H1 (cell line): Measurements from ENCODE around the gene C2orf42. TPM values are rescaled to one million over a fixed set of nuclear protein-coding genes. Genes with fewer than 3 reads are reported as not detected.
"Not testable (repeated sequence)": the region's sequence is repeated elsewhere in the genome, so short reads cannot be mapped to it uniquely, and the experiment has no call there.

Experiments
- CTCF ChIA-PET: fragments of 300-600 bp; sonication (Branson Sonifier 250); formaldehyde crosslinking; loops from one replicate; lab custom pipeline; 2021; ENCODE audit not compliant: partially characterized antibody; lab: Charles Lee
- POLR2A ChIA-PET: fragments of 300-600 bp; sonication (Branson Sonifier 250); formaldehyde crosslinking; loops from one replicate; lab custom pipeline; 2021; ENCODE audit warnings: inconsistent platforms; ENCODE audit not compliant: partially characterized antibody; lab: Charles Lee
- DNase-seq, 2 experiments: peaks; one replicate each; pipeline versions ENCODE4 v3.0.0 to v3.0.0-alpha.2; 2010 to 2022; ENCODE audit warnings: low spot score in 2 of 2, low read depth in 1 of 2, mixed read lengths in 1 of 2
- FAIRE-seq: peaks from 2 replicates; lab custom pipeline; 2011; peaks lifted over from hg19 to GRCh38; lab: Jason Lieb, UNC
- H2AFZ ChIP-seq: 2 replicates; pipeline ENCODE4 v1.8.1; 2012; ENCODE audit warnings: low read length, inconsistent platforms
- H2AK5ac ChIP-seq: 2 replicates; pipeline ENCODE4 v1.6.1; 2013; ENCODE audit warnings: low read depth, low read length
- H2BK120ac ChIP-seq: replicated peaks from 2 replicates; pipeline ENCODE3; 2013; ENCODE audit warnings: low read depth, low read length, inconsistent platforms
- H2BK12ac ChIP-seq: 2 replicates; pipeline ENCODE4 v1.6.1; 2013; ENCODE audit warnings: low read depth, low read length
- H2BK15ac ChIP-seq: 2 replicates; pipeline ENCODE4 v1.6.1; 2013; ENCODE audit warnings: low read length
- H2BK20ac ChIP-seq: 2 replicates; pipeline ENCODE4 v1.6.1; 2013; ENCODE audit warnings: low read length
- H2BK5ac ChIP-seq: 2 replicates; pipeline ENCODE4 v1.6.1; 2013; ENCODE audit warnings: low read depth, low read length
- H3K14ac ChIP-seq: 2 replicates; pipeline ENCODE4 v1.6.1; 2013; ENCODE audit warnings: inconsistent platforms; ENCODE audit not compliant: insufficient read length
- H3K18ac ChIP-seq: 2 replicates; pipeline ENCODE4 v1.6.1; 2013; ENCODE audit warnings: low read length; ENCODE audit errors: extremely low read depth
- H3K23ac ChIP-seq: 2 replicates; pipeline ENCODE4 v1.6.1; 2013; ENCODE audit warnings: inconsistent platforms; ENCODE audit not compliant: insufficient read length
- H3K23me2 ChIP-seq: 2 replicates; pipeline ENCODE4 v1.6.1; 2013; ENCODE audit warnings: low read depth, low read length
- H3K27ac ChIP-seq: 2 replicates; pipeline ENCODE4 v1.6.1; 2011; ENCODE audit warnings: low read depth, low read length, inconsistent platforms
- H3K27me3 ChIP-seq, 4 experiments: replicated peaks in 1 of 4; 1 replicate in 1 of 4; 2 replicates in 3 of 4; pipeline versions ENCODE4 v1.6.1 to v1.8.1; 2011 to 2013; ENCODE audit warnings: low read length in 3 of 4, mild to moderate bottlenecking in 3 of 4, inconsistent platforms in 2 of 4, mixed read lengths in 2 of 4, moderate library complexity in 1 of 4; ENCODE audit not compliant: control insufficient read depth in 3 of 4, insufficient read depth in 3 of 4; ENCODE audit errors: extremely low read depth in 1 of 4
- H3K36me3 ChIP-seq, 4 experiments: 2 replicates each; pipeline versions ENCODE4 v1.6.1 to v1.8.1; 2011 to 2013; ENCODE audit warnings: mild to moderate bottlenecking in 4 of 4, low read length in 3 of 4, moderate library complexity in 2 of 4, control low read depth in 1 of 4, inconsistent platforms in 1 of 4; ENCODE audit not compliant: insufficient read depth in 4 of 4, control insufficient read depth in 2 of 4
- H3K4ac ChIP-seq: replicated peaks from 2 replicates; pipeline ENCODE3; 2013; ENCODE audit warnings: low read length, low read depth, mixed read lengths, inconsistent platforms; ENCODE audit not compliant: insufficient read length
- H3K4me1 ChIP-seq, 4 experiments: replicated peaks in 1 of 4; 1 replicate in 1 of 4; 2 replicates in 3 of 4; pipeline versions ENCODE4 v1.6.1 to v1.8.1; 2011 to 2013; ENCODE audit warnings: low read length in 3 of 4, inconsistent platforms in 2 of 4, mixed read lengths in 1 of 4; ENCODE audit not compliant: insufficient read depth in 4 of 4, control insufficient read depth in 3 of 4
- H3K4me2 ChIP-seq, 2 experiments: 2 replicates each; pipeline versions ENCODE4 v1.6.1 to v1.8.1; 2011 to 2013; ENCODE audit warnings: low read depth in 2 of 2, low read length in 2 of 2, control low read depth in 1 of 2, inconsistent platforms in 1 of 2, mild to moderate bottlenecking in 1 of 2; ENCODE audit not compliant: insufficient read depth in 1 of 2
- H3K4me3 ChIP-seq, 4 experiments: fragments of 200-600, 300-600 bp in 1 of 4; sonication (generic), shearing (Covaris generic), sonication (Bioruptor Twin) in 1 of 4; 2 replicates each; pipeline versions ENCODE4 v1.5.1 to v1.8.1; 2011 to 2016; ENCODE audit warnings: low read length in 4 of 4, low read depth in 3 of 4, control low read depth in 2 of 4, inconsistent platforms in 2 of 4, mild to moderate bottlenecking in 2 of 4, mixed read lengths in 1 of 4, moderate library complexity in 1 of 4; ENCODE audit not compliant: insufficient read depth in 2 of 4; ENCODE audit errors: extremely low read depth in 1 of 4
- H3K56ac ChIP-seq: replicated peaks from 2 replicates; pipeline ENCODE3; 2013; ENCODE audit warnings: low read depth, mild to moderate bottlenecking, mixed read lengths, low read length, inconsistent platforms; ENCODE audit not compliant: insufficient read length
- H3K79me1 ChIP-seq: 2 replicates; pipeline ENCODE4 v1.6.1; 2013; ENCODE audit warnings: low read depth, low read length, control low read depth
- H3K79me2 ChIP-seq, 2 experiments: 2 replicates each; pipeline versions ENCODE4 v1.6.1 to v1.8.1; 2012 to 2013; ENCODE audit warnings: low read length in 2 of 2, mild to moderate bottlenecking in 2 of 2, inconsistent platforms in 1 of 2; ENCODE audit not compliant: insufficient read depth in 2 of 2, control insufficient read depth in 1 of 2
- H3K9ac ChIP-seq, 4 experiments: replicated peaks in 1 of 4; 1 replicate in 1 of 4; 2 replicates in 3 of 4; pipeline versions ENCODE4 v1.6.1 to v1.8.1; 2011 to 2013; ENCODE audit warnings: low read depth in 3 of 4, low read length in 3 of 4, control low read depth in 2 of 4, mild to moderate bottlenecking in 2 of 4, moderate library complexity in 2 of 4, inconsistent platforms in 1 of 4; ENCODE audit errors: extremely low read depth in 1 of 4
- H3K9me3 ChIP-seq, 2 experiments: 2 replicates each; pipeline versions ENCODE4 v1.6.1 to v1.8.1; 2012 to 2013; ENCODE audit warnings: mild to moderate bottlenecking in 2 of 2, moderate library complexity in 2 of 2, control low read depth in 1 of 2, inconsistent platforms in 1 of 2, low read depth in 1 of 2, low read length in 1 of 2, mixed read lengths in 1 of 2; ENCODE audit not compliant: insufficient read depth in 2 of 2
- H4K20me1 ChIP-seq, 2 experiments: replicated peaks in 1 of 2; 2 replicates each; pipeline versions ENCODE3 to v1.8.1; 2011 to 2013; ENCODE audit warnings: inconsistent platforms in 2 of 2, low read length in 2 of 2, mild to moderate bottlenecking in 1 of 2; ENCODE audit not compliant: insufficient read depth in 2 of 2, control insufficient read depth in 1 of 2
- H4K5ac ChIP-seq: 2 replicates; pipeline ENCODE4 v1.6.1; 2013; ENCODE audit warnings: low read length, low read depth, mixed read lengths, inconsistent platforms; ENCODE audit not compliant: insufficient read length
- H4K8ac ChIP-seq: 2 replicates; pipeline ENCODE4 v1.8.0; 2013; ENCODE audit warnings: mild to moderate bottlenecking, moderate library complexity, low read length, inconsistent platforms; ENCODE audit not compliant: insufficient read depth; ENCODE audit errors: extremely low read depth
- H4K91ac ChIP-seq: replicated peaks from 2 replicates; pipeline ENCODE3; 2013; ENCODE audit warnings: low read length, mixed read lengths, inconsistent platforms; ENCODE audit not compliant: insufficient read length
- WGBS, 2 experiments: shearing (Covaris generic) in 1 of 2; methylation state at CpG; one replicate each; pipeline versions ENCODE4 v1.1.6 to v1.1.7; 2013 to 2015; ENCODE audit warnings: low lambda C conversion rate in 2 of 2, mixed read lengths in 2 of 2, inconsistent platforms in 1 of 2, low coverage in 1 of 2, missing lambda C conversion rate in 1 of 2; ENCODE audit not compliant: insufficient replicate concordance in 2 of 2, insufficient coverage in 1 of 2, insufficient read length in 1 of 2; ENCODE audit errors: extremely low coverage in 1 of 2, missing lambda C conversion rate in 1 of 2; 5-methylcytosine and 5-hydroxymethylcytosine counted together
- polyA plus RNA-seq, 7 experiments: library from polyadenylated mRNA; depleted of rRNA in 3 of 7; stranded (reverse) in 5 of 7; unstranded in 2 of 7; fragments of >200 nt in 5 of 7; fragments of 200-250 nt in 2 of 7; gene quantifications; 1 replicate in 5 of 7; 2 replicates in 1 of 7; 4 replicates in 1 of 7; pipeline versions ENCODE4 v1.2.1 to v1.2.3, GENCODE V29; 2011 to 2013; ENCODE audit warnings: missing spikeins in 2 of 7, mixed read lengths in 2 of 7
- total RNA-seq: library from RNA; stranded (reverse); fragmentation: NEBNext Ultra II Directional; extraction: Animal tissue kit (Norgen Biotek cat#: 25700); gene quantifications from 2 replicates; pipeline ENCODE4 v1.2.1, GENCODE V29; 2021

C2orf42 gene
- total and polyA plus RNA-seq, 2 of the 8 experiments (the other 6 are each of a cell fraction or from before 2014, with no cell fraction given) = 3.9 to 10.7 TPM

DNA sequence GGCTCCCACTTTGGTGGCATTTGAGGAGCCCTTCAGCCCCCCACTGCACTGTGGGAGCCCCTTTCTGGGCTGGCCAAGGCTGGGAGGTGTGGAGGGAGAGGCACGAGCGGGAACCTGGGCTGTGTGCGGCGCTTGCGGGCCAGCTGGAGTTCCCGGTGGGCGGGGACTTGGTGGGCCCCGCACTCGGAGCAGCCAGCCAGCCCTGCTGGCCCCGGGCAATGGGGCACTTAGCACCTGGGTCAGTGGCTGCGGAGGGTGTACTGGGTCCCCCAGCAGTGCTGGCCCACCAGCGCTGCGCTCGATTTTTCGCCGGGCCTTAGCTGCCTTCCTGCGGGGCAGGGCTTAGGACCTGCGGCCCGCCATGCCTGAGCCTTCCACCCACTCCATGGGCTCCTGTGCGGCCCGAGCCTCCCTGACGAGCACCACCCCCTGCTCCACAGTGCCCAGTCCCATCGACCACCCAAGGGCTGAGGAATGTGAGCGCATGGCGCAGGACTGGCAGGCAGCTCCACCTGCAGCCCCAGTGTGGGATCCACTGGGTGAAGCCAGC lies 42.5 kb downstream of the C2orf42 start:
- not testable (repeated sequence) for H2BK15ac ChIP-seq, H3K36me3 ChIP-seq, H3K79me1 ChIP-seq, H2BK120ac ChIP-seq, H2AFZ ChIP-seq, H4K5ac ChIP-seq, H3K18ac ChIP-seq, H3K23ac ChIP-seq, H2BK5ac ChIP-seq, H2BK12ac ChIP-seq, H2AK5ac ChIP-seq, H3K4me2 ChIP-seq, H3K27me3 ChIP-seq, H3K4ac ChIP-seq, H2BK20ac ChIP-seq, H3K14ac ChIP-seq, H4K20me1 ChIP-seq, H3K27ac ChIP-seq, DNase-seq, H3K79me2 ChIP-seq, H3K9me3 ChIP-seq, H3K56ac ChIP-seq, H4K91ac ChIP-seq, H3K9ac ChIP-seq, H3K4me3 ChIP-seq, FAIRE-seq, H3K4me1 ChIP-seq, H3K23me2 ChIP-seq, H4K8ac ChIP-seq
- 93% methylated on average over 22 of the region's 25 CpGs; no CpG with 5 or more reads in 1 of the 2 experiments for WGBS, 2 experiments
- CTCF ChIA-PET = interaction anchor here (0.8 to 2.3 kb wide), 5 partner anchors 26 to 236 kb away, joined by 3 to 7 read pairs (median 5); no protein-coding TSS in a partner anchor
- POLR2A ChIA-PET = interaction anchor here (0.6 to 51.3 kb wide), 9 partner anchors 9 to 1166 kb away, joined by 3 to 1553 read pairs (median 5); partner anchors contain the start of genes MXD1 and PCBP1
